ENCODE data around the gene GRK6.

Gene GRK6

GRCh38 chr5:177440211-177440989, 13.9 kb downstream of the GRK6 start:
- Mint-ChIP-seq H3K36me3 (peaks cover 11% of the 10 kb centered on the region), H3K27me3 (no peaks in the 10 kb centered on the region), H3K27ac (peak overlapping the region; percentile 83), H3K4me1 (peaks cover 59% of the 10 kb centered on the region), H3K4me3 (peak overlapping the region; percentile 36), H3K9me3 (no peaks in the 10 kb centered on the region)

DNA sequence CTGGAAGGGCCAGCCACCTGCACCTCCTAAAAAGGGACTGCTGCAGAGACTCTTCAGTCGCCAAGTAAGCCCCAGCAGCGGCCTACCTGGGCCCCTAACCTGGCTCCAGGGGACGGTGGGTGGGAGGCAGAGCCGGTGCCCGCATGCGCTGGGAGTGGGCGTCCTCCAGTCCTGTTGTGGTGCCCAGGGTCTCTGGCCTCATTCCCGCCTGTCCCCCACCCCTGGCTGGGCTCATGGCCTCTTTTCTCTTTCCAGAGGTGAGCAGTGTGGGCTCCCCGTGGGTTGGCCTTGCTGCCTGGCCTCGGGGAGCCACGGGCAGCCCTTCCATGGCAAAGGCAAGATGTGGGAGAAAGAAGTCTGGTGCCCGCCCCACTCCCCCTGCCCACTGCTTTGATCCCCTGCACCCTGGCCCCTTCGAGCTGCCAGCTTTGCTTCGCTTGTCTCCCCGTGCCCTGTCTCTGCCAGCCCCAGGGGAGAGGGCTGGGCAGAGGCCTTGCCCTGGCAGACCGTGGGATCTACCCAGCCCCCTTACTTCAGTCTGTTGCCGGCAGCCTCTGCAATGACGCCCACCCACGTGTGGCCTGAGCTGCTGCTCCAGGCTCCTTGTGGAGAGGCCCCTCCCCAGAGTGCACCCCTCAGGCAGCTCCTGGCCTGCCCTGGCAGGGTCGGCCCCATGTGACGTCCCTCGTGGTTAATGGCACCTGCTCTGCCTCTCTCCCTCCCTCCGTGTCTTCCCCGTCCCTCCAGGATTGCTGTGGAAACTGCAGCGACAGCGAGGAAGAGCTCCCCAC, 14.7 kb downstream of the GRK6 start:
- Mint-ChIP-seq H3K27ac (no peak overlapping the region), H3K27me3 (no peaks in the 10 kb centered on the region), H3K9me3 (no peaks in the 10 kb centered on the region), H3K36me3 (peaks cover 11% of the 10 kb centered on the region), H3K4me3 (no peak overlapping the region), H3K4me1 (peaks cover 67% of the 10 kb centered on the region)

DNA sequence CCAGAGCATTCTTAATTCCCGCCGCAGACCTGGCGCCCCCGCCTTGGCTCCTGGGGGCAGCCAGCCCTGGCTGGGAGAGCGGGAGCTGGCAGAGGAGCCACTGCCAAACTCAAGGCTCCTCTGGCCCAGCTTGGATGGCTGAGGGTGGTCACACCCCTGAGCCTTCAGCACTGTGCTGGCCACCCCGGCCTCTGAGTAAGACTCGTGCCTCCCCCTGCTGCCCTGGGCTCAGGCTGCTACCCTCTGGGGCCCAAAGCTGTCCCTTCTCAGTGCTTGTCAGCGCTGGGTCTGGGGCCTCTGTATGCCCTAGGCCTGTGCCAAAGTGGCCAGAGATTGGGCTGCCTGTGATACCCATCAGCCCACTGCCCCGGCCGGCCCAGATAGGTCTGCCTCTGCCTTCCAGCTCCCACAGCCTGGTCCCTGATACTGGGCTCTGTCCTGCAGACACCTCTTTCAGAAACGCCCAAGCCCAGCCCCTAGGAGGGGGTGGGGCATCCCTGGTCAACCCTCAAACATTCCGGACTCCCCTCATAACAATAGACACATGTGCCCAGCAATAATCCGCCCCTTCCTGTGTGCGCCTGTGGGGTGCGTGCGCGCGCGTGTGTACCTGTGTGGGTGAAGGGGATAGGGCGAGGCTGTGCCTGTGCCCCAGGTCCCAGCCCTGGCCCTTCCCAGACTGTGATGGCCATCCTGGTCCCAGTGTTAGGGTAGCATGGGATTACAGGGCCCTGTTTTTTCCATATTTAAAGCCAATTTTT, 15.8 kb downstream of the GRK6 start:
- Mint-ChIP-seq H3K27me3 (no peaks in the 10 kb centered on the region), H3K27ac (peak overlapping the region; percentile 38), H3K36me3 (peaks cover 8% of the 10 kb centered on the region), H3K9me3 (no peaks in the 10 kb centered on the region), H3K4me1 (peaks cover 61% of the 10 kb centered on the region), H3K4me3 (no peak overlapping the region)

DNA sequence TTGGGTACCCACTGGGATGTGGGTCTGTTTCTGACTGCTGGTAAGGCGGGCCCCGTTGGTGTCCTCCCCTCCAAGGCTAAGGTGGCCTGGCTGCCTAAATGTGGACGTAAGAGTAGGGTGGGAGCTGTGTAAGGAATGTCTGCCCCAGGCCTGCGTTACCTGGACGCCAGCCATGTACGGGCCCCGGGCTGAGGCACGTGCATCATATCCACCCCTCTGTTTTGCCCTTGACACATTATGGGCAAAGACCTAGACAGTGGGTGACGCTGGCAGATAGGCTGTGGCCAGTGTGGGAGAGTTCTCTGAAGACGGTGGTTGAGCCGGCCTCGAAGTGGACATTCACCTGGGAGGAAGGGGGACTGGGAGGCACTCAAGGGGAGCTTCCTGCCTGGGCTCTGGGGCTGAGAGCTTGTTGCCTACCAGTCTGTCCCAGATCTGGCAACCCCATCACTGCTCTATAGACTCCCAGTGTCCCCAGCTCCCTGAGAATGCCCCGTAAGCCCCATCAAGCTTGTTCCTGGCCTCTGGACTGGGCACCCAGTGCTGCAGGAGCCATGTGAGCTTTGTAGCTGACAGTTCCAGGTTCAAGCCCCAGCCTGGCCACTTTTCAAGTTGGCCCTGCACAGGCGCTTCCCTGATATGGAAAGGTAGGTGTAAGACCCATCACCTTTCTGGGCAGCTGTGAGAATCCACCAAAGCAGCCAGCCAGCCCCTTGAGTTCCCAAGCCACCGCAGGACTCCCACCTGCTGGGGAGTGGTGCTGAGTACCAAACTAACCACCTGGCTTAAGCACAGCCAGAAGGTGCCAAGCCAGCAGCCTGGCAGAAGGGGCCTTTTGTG, 16.9 kb downstream of the GRK6 start:
- H3K27ac Mint-ChIP-seq = peak overlapping the region; percentile 32
- no peaks in the 10 kb centered on the region for H3K27me3 Mint-ChIP-seq
- H3K36me3 Mint-ChIP-seq = peaks cover 6% of the 10 kb centered on the region
- no peak overlapping the region for H3K4me3 Mint-ChIP-seq
- H3K4me1 Mint-ChIP-seq = peaks cover 57% of the 10 kb centered on the region
- no peaks in the 10 kb centered on the region for H3K9me3 Mint-ChIP-seq

- Mint-ChIP-seq H3K4me1 (peaks cover 53% of the 10 kb centered on the region), H3K36me3 (peaks cover 4% of the 10 kb centered on the region), H3K4me3 (peak overlapping the region; percentile 11), H3K27me3 (no peaks in the 10 kb centered on the region), H3K9me3 (no peaks in the 10 kb centered on the region), H3K27ac (peak overlapping the region; percentile 83)
Measured at GRCh38 chr5:177444106-177445051, 17.9 kb downstream of the GRK6 start.

GRCh38 chr5:177445052-177445916, 18.8 kb downstream of the GRK6 start:
- Mint-ChIP-seq H3K27me3 (no peaks in the 10 kb centered on the region), H3K4me1 (peaks cover 44% of the 10 kb centered on the region), H3K9me3 (no peaks in the 10 kb centered on the region), H3K4me3 (peak overlapping the region; percentile 81), H3K36me3 (no peaks in the 10 kb centered on the region), H3K27ac (peak overlapping the region; percentile 80)

GRCh38 chr5:177445917-177446199, 19.4 kb downstream of the GRK6 start:
- no peaks in the 10 kb centered on the region for H3K27me3 Mint-ChIP-seq
- no peaks in the 10 kb centered on the region for H3K9me3 Mint-ChIP-seq
- peak overlapping the region; percentile 81 for H3K4me3 Mint-ChIP-seq
- H3K4me1 Mint-ChIP-seq = peaks cover 43% of the 10 kb centered on the region
- H3K36me3 Mint-ChIP-seq = no peaks in the 10 kb centered on the region
- peak overlapping the region; percentile 80 for H3K27ac Mint-ChIP-seq

DNA sequence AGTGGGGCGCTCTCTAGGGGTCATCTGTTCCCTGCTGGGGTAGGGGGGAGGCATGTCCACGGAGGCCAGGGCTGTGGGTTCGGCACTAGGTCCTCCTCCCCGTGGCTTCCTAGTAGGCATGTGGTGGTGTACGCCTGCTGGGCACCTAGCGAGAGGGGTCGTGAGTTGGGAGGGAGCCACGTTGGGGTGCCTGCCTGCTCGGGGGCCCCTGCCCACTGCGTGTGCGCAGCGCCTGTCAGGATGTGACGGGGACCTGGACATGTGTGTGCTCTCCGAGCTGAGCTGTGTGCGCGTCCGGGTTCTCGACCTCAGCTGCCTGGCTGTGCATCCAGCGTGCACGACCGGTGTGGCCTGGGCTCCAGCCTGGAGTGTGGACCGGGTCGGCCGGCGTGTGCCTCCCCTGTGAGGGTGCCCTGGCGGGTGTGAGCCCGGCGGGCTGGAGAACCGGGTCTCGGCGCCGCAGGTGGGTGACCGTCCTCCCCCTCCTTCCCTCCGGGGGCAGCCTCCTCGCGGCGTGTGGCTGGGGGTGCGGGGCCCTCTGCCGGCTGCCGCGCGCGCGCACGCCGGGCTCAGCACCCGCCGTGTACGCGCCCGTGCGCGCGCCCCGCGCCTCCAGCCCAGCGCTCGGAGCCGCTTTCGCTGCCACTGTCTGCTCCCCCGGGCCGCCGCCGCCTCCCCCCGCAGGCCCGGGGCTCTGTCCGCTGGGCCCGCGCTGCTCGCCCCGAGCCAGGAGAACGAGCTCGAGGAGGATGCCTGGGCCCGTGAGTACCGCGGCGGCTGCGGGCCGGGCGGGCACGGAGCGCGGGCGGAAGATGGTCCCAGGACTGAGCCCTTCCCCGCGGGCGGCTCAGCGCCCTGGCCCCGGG, 20.0 kb downstream of the GRK6 start, which contains the start of gene PRR7:
Gene PRR7 (plus strand): TSS at position 615 of the 866 bp plus-strand sequence. CDS start 8,254 bp downstream, outside the sequence.
- H3K4me3 Mint-ChIP-seq = peak within 1 kb of the TSS; percentile 81
- no peaks in the 10 kb centered on the region for H3K27me3 Mint-ChIP-seq
- H3K36me3 Mint-ChIP-seq = no peaks in the 10 kb centered on the region
- peaks cover 44% of the 10 kb centered on the region for H3K4me1 Mint-ChIP-seq
- H3K9me3 Mint-ChIP-seq = no peaks in the 10 kb centered on the region
- H3K27ac Mint-ChIP-seq = peak within 1 kb of the TSS; percentile 80

GRCh38 chr5:177447066-177447610, 20.7 kb downstream of the GRK6 start:
- H3K36me3 Mint-ChIP-seq = no peaks in the 10 kb centered on the region
- H3K9me3 Mint-ChIP-seq = no peaks in the 10 kb centered on the region
- H3K4me1 Mint-ChIP-seq = peaks cover 45% of the 10 kb centered on the region
- no peak overlapping the region for H3K4me3 Mint-ChIP-seq
- no peaks in the 10 kb centered on the region for H3K27me3 Mint-ChIP-seq
- H3K27ac Mint-ChIP-seq = no peak overlapping the region

DNA sequence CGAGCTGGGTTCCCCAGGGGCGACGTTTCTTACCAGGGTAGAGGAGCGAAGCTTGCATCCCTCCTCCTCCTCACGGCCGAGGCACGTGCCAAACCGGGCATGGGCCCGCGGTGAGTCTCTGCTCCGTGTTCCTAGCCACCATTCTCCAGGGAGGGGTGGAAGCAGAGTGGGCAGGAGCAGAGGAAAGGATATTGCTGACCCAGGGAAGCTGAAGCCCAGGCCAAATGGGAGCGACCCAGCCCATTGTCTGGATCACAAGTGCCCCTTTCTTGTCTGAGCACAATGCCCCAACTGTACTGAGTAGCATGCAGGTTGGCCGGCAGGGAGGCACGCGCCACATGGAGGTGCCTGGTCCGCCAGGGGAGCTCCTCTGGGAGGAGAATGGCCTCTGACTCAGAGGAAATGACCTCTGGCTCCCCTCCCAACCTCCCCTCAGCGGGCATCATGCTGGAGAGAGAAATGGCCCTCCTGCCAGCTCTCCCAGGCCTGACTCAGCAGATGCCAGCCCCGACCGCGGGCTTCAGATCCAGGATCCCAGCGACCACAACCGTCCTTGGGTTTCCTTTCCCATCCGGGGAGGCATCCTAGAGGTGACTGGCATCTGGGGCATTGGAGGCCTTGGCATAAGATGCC, 21.3 kb downstream of the GRK6 start:
- Mint-ChIP-seq H3K27ac (peak overlapping the region; percentile 62), H3K36me3 (no peaks in the 10 kb centered on the region), H3K9me3 (no peaks in the 10 kb centered on the region), H3K4me3 (peak overlapping the region; percentile 80), H3K4me1 (peaks cover 46% of the 10 kb centered on the region), H3K27me3 (no peaks in the 10 kb centered on the region)

DNA sequence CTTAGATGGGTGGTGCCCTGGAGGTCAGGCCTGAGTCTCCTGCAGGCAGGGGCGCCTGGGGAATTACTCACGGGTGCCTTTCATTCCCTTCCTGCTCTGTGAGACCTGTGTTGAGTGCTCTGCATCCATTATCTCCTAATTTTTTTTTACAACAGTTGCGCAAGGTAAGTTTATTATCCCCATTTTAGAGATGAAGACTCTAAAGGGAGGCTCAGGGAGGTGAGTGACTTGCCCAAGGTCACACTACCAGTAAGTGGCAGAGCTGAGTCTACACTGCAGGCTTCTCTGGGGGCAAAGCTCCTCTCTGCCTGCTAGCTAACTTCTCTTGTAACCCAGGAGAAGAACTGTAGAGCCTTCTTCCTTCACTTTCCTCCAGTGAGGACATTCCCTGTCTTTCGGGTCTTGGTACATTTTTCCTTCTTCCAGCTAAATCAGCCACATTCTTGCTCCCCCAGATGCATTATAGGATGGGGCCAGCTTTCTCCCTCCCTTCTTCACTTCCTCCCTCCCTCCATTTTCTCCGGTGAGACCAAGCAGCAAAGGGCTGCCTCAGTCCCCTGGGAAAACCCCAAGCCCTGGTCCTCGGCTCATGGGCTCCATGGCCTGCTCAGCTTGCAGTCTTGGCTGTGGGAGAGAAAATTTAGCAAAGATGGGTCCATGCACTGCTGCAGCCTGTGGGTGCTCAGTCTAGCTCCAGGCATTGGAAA, 21.9 kb downstream of the GRK6 start:
- Mint-ChIP-seq H3K27me3 (no peaks in the 10 kb centered on the region), H3K4me3 (peak overlapping the region; percentile 80), H3K36me3 (no peaks in the 10 kb centered on the region), H3K4me1 (peaks cover 46% of the 10 kb centered on the region), H3K9me3 (no peaks in the 10 kb centered on the region), H3K27ac (peak overlapping the region; percentile 89)

Data from activated naive CD4-positive, alpha-beta T cell treated with anti-CD3 and anti-CD28 coated beads, Interleukin-2, amount 50 U/mL, for 24 hours (primary cell).